Fibroblast of skin of right quadriceps (primary cell): ENCODE data around the gene ALK.
"Not testable (repeated sequence)": the region's sequence is repeated elsewhere in the genome, so short reads cannot be mapped to it uniquely, and the experiment has no call there.

Source experiments
- DNase-seq: peaks from one replicate; pipeline ENCODE4 v3.0.0-alpha.2; 2013

The ALK gene

GRCh38 chr2:29753671-29754444, 167.5 kb downstream of the ALK start:
- peak; percentile 63 for DNase-seq

DNA sequence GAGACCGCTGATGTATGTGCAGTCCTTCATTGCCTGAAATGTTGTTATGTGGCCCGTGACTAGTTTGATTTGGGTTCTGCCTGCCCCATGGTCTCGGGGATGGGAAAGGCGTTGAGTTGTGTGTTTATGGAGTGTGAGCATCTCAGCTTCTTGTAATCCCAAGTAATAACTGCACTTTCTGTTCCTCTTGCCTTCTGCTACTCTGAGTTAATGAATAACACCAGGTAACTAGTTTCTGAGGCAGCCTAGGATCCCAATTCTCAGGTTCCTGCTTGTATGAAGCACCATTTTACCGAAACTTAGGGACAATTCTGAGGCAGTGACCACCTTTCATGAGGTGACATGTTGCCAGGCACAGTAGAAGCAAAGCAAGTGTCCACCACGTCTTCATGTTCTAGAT, 170.0 kb downstream of the ALK start:
- DNase-seq = no peak

DNA sequence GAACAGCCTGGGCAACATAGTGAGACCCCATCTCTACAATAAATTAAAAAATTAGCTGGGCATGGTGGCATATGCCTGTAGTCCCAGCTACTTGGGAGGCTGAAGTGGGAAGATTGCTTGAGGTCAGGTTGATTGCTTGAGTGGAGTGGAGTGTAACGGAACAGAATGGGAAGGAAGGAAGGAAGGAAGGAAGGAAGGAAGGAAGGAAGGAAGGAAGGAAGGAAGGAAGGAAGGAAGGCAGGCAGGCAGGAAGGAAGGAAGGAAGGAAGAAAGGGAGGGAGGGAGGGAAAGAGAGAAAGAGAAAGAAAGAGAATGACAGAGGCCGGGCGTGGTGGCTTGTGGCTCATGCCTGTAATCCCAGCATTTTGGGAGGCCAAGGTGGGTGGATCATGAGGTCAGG, 170.9 kb downstream of the ALK start:
- DNase-seq = not testable (repeated sequence)

- no peak for DNase-seq
Observed at GRCh38 chr2:29749843-29750242, 171.5 kb downstream of the ALK start.

DNA sequence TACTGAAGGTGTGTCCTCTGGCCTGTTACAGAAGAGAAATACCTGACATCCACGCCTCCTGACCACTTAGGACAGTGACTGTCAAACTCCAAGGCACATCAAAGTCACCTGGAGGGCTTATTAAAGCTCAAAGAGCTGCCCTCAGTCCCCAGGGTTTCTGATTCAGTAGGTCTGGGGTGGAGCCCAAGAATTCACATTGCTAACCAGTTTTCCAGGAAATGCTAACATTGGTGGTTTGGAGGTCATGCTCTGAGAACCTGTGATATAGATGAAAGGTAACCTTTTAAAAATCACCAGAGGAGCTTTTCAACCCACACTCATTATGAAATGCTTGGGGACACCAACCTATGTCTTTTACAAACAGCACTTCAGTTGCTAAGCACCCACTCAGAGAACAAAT, 172.3 kb downstream of the ALK start:
- DNase-seq = no peak

DNA sequence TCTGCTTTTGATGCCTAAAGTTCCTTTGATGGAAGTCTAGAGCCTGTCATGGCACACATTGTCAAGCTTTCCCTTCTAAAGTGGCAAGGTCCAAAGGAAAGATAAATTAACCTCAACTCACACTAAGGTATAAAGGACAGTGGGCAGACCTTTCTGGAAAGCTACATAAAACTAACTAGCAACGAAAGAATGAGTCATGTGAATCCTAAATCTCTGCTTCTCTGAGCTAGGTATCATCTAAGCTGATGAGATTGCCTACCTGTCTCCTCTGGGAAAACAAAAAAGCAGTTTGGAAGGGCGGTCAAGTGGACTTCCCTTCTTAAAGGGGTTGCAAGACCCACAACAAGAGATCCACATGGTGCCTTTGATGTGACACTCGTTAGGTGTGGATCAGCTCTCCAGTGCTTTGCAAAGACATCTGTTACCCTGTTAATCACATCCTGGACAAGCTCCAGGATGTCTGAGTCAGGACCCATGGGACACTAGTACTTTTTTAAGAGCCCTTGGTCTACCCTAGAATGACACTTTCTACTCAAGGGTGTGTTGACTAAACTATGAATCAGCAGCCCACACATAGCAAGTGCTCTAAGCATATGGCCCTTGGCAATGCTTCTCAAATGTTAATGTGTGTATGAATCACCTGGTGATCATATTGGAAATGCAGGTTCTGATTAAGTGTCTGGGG, 173.5 kb downstream of the ALK start:
- peak; percentile 98 for DNase-seq

- no peak for DNase-seq
Observed at GRCh38 chr2:29744976-29745375, 176.4 kb downstream of the ALK start.

DNA sequence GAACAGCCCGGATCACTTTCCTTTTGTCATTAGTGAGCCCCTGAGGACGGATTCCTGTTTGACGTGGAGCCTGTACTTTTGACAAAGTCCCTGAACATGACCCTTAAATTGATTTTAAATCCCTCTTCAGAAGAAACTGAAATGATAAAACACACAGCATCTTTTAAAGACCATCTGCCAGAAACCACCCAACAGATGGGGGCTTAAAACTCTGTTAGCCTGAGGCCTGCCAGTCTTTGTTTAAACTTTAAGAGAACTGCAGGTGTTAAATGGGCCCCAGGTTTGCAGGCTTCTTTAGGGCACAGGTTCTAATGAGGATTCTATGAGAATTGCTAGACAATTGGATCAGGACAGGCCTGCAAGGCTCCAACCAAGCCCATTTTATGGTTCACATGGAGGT, 177.9 kb downstream of the ALK start:
- DNase-seq = no peak

DNA sequence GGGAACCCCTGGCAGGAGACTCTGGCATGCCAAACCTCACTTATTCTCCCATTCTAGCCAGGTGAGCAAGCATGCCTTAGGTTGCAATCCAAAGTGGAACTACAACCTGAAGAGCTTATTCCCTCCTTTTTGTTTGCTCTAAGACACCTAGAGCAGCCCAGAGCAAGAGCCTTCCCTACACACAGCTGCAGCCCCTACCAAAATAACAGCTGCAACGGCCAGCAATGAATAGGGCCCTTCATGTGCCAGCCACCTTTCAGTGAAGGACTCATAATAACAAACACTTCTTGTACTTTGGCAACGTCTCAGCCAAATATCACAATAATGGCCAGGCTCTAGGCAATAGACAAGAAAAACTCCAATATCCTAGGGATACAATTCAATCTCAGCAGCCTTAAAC, 178.7 kb downstream of the ALK start:
- DNase-seq = no peak

- DNase-seq = no peak
Observed at GRCh38 chr2:29741132-29741531, 180.3 kb downstream of the ALK start.

DNA sequence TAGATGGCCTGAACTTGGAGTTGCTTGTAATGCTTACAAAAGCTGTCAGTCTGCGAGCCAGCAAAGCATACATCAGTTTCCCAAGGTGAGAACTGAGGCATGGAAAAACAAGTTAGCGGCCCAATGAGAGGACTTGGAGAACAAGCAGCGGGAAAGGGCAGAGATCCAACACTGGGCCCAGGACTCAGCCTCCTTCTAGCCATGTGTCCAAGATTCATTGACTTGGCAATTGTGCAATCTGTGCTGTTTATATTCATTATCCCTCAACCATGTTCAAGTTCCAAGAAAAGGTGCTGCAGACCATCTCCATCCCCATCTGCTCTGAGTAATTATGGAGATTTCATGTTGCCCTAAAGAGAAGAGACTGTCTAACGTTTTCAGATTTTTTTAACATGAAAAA, 187.4 kb downstream of the ALK start:
- no peak for DNase-seq

- no peak for DNase-seq
Observed at GRCh38 chr2:29733213-29733612, 188.2 kb downstream of the ALK start.

DNA sequence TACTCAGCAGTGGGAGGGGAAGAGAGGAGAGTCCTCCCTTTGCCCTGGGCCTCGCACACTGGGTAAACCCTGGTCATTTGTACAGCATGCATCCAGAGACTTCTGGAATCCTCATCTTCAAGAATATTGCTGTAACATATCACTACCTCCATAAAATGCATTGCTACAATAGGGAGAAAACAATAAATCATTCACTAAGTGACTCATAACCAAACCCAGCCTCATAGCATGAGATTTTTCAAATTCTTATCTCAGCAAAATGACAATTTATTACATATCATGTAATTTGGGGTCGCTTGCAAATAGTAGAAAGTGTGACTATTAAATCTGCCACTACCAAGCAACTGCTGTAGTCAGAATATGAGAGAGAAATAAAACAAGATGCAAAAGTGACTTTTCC, 189.4 kb downstream of the ALK start:
- DNase-seq = peak; percentile 40

DNA sequence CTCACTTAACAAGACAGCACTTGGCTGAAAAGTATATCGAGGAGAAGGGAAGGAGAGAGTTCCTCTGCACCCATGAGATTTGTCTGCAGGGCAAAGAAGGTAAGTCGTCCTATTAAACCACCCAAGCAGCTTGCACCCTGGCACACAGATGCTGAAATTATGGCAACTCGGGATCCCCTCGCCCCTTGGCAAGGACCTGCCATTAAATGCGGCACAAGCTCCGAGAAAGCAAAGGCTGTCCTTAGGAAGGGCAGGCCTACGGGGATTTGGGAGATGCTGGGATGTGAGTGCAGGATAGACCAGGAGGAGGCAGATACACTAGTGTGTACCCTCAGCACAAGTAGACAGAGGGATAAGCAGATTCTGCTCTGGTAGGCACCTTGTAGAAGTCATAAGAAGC, 191.5 kb downstream of the ALK start:
- no peak for DNase-seq

DNA sequence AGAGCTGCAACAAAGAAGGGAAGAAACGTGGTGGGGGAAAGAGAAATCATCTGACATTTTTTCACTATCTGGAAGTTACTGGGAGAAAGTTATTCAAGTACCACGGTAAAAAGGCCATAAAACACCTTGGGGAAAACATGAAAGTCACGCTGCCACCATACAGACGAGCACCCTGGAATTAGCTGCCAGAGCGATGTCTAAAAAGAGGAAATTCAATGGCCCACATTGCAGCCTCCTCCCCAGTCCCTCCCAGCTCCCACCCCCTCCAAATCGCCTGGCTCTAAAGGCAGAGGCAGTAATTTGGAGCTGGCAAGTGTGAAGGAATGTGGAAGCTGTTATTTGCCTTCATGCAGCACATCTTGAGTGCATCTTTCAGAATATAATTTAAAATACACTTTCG, 192.0 kb downstream of the ALK start:
- DNase-seq = no peak

DNA sequence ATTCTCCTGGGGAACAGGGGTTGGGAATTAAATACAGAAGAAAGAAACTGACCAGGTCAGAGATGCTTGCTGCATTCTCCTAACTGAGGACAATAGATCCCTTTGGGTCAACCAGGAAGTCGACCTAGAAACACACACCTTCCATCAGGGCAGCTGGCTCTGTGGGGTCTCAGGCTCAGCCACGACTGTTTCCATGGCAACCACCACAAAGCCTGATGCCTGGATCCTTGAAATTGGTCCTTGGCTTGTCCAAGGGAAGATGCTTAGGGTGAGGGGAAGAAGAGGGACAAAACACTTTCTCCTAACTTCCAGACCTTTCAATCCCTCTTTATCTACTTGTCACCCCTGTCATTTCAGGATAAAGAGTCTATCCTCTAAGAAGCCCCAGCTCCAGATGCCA, 194.4 kb downstream of the ALK start:
- no peak for DNase-seq

- no peak for DNase-seq
Observed at GRCh38 chr2:29725610-29726009, 195.8 kb downstream of the ALK start.

DNA sequence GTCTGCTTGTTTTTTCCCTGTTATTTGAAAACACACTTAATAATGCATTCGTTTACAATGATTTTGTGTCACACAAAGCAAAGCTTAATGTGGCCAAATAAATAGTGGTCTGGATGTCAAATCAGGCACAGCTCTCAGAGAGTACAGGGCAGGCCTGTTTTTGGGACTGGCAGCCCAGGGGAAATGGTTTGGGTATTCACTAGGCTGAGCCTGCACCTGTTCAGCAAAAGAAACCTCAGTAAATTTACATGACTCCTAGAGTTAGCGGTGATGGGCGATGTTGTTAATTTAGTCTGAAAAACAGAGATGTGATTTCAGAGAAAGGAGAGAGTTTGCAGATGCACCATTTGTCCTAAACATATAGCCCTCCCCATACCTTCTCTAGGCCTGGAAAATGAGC, 197.1 kb downstream of the ALK start:
- DNase-seq = no peak

DNA sequence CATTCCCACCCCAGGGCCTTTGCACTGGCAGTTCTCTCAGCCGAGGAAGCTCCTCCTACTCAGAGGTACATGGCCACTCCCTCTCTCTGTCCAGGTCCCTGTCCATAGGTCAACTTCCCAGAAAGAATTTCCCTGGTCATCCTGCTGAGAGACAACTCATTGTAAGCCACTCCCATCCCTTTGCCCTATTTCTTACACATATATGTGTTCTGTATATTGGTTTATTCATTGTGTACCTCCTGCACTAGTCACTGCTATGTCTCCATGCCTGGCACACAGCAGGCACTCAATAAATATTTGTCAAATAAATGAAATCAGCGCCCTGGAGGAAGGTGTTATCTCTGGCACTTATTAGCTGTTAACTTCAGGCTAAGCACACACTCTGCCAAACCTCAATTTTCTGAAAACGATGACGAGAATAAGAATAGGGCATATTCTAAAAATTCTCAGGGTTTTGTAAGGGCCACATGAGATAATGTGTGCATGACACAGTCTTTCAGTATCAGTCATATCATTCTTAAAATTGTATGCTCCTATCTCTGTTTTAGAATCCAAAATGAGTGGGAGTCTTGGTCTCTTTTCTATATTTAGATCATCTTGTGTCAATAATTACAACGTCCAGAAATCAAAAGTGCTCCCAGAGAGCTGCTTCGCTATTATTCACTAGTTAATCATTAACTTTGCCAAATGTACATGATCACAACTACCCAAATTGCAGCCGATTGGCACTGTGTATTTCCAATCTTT, 198.0 kb downstream of the ALK start:
- DNase-seq = no peak

DNA sequence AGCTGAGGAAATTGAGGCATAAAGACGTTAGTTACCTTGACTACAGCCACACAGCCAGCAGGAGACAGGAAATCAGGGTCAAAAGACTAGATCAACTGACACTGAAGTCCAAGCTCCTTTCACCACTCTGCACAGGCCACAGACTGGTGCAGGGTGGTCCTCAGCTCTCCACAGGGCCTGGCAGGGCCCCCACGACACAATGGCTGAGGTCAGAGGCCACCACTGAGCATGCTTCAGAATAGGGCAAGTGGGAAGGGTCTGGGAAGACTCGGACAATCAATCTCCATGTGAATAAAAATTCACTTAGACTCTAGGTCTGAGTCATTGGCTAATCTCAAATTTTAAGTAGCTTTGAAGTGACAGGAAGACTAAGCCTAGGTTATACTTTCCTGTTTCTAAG, 201.7 kb downstream of the ALK start:
- DNase-seq = no peak

DNA sequence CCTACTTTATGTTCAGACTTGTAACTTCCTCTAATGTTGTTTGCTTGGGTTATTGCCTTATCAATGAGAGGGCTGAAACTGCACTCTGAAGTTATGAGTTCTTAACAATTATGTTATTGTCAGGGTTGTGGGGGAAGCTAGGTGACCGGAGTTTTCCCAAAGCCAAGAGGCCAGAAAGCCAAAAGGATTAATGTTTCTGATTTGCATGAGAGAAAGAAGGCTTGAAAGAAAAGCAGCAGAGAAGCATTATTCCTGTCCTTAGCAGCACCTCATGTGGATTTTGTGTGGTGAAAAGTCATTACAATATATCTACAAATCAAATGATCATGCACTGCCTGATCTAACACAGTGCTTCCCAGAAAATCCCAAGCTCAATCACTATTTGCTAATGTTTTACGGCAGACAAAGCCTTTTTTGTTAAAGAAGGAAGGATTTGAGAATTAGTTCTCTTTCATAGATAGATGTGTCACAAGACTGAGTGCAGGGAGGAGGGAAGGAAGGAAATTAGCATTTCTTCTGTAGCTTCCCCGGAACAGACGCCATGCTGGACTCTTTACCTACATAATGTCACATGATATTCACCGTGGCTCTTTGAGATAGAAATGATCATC, 203.2 kb downstream of the ALK start:
- no peak for DNase-seq

DNA sequence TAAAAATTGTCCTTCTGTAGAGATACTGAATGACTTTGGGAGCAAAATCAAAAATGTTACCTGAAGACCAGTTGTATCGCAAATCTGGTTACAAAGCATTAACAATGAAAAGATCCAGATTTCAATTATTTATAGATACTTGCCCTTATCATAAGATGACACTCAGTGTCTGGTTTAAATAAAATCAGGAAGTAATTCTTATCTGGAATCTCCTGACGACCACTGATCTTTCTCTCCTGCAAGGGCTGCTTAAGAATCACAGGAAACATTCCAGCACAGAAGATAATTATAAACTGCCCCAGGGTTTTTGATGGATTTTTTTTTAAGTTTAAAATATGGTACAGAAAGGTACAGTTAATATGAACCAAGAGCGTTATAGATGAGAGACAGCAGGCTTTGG, 205.7 kb downstream of the ALK start:
- no peak for DNase-seq

- DNase-seq = no peak
Observed at GRCh38 chr2:29714333-29714732, 207.1 kb downstream of the ALK start.
